HepG2 (cell line): ENCODE results near the gene KRTAP5-1. TPM values are rescaled to one million over a fixed set of nuclear protein-coding genes. Genes with fewer than 3 reads are reported as not detected.

Experiments
- ATF3 ChIP-seq: sonication (generic); formaldehyde crosslinking; IDR thresholded peaks from 2 replicates; pipeline ENCODE4 v1.4.0; 2020; ENCODE audit warnings: missing genetic modification reagents
- BHLHE40 ChIP-seq: IDR thresholded peaks from 2 replicates; pipeline ENCODE4 v1.6.1; 2011; ENCODE audit warnings: low read length, improper control_type of control experiment
- FOXO1 ChIP-seq: sonication (generic); formaldehyde crosslinking; IDR thresholded peaks from 2 replicates; pipeline ENCODE4 v1.4.0; 2020; ENCODE audit warnings: missing genetic modification reagents
- HNF4G ChIP-seq, 2 experiments: sonication (generic) in 1 of 2; formaldehyde crosslinking in 1 of 2; IDR thresholded peaks; 2 replicates each; pipeline versions ENCODE4 v1.4.0 to v1.6.1; 2011 to 2020; ENCODE audit warnings: borderline replicate concordance in 2 of 2, low read depth in 2 of 2, mild to moderate bottlenecking in 2 of 2, low read length in 1 of 2, missing genetic modification reagents in 1 of 2, moderate library complexity in 1 of 2
- MTERF4 ChIP-seq: sonication (generic); formaldehyde crosslinking; IDR thresholded peaks from 2 replicates; pipeline ENCODE4 v1.8.0; 2023; ENCODE audit warnings: mild to moderate bottlenecking, missing genetic modification reagents
- MYC ChIP-seq: sonication (generic); formaldehyde crosslinking; IDR thresholded peaks from 2 replicates; pipeline ENCODE4 v1.9.0; 2021; ENCODE audit warnings: missing genetic modification reagents, borderline replicate concordance
- PATZ1 ChIP-seq: sonication (generic); formaldehyde crosslinking; IDR thresholded peaks from 2 replicates; pipeline ENCODE4 v1.4.0; 2020; ENCODE audit warnings: missing genetic modification reagents
- PTBP1 ChIP-seq: fragments of 200-400 bp; formaldehyde crosslinking; IDR thresholded peaks from 2 replicates; pipeline ENCODE4 v1.6.1; 2018; ENCODE audit warnings: low read length, low read depth; ENCODE audit not compliant: poor library complexity, severe bottlenecking
- UBTF ChIP-seq: sonication (generic); formaldehyde crosslinking; IDR thresholded peaks from 2 replicates; pipeline ENCODE4 v1.4.0; 2020; ENCODE audit warnings: mild to moderate bottlenecking, missing genetic modification reagents
- ZBTB10 ChIP-seq: sonication (generic); formaldehyde crosslinking; IDR thresholded peaks from 2 replicates; pipeline ENCODE4 v1.4.0; 2020; ENCODE audit warnings: missing genetic modification reagents, borderline replicate concordance
- ZFP82 ChIP-seq: sonication (generic); formaldehyde crosslinking; IDR thresholded peaks from 2 replicates; pipeline ENCODE4 v1.5.1; 2020; ENCODE audit warnings: mild to moderate bottlenecking, missing genetic modification reagents, borderline replicate concordance
- ZFP90 ChIP-seq: sonication (generic); formaldehyde crosslinking; IDR thresholded peaks from 2 replicates; pipeline ENCODE4 v1.8.0; 2022; ENCODE audit warnings: missing genetic modification reagents, mild to moderate bottlenecking, inconsistent platforms, borderline replicate concordance
- ZNF331 ChIP-seq: sonication (generic); formaldehyde crosslinking; IDR thresholded peaks from 2 replicates; pipeline ENCODE4 v1.4.0; 2020; ENCODE audit warnings: missing genetic modification reagents
- ZNF574 ChIP-seq: sonication (generic); formaldehyde crosslinking; IDR thresholded peaks from 2 replicates; pipeline ENCODE4 v1.4.0; 2020; ENCODE audit warnings: missing genetic modification reagents
- ZNF777 ChIP-seq: sonication (generic); formaldehyde crosslinking; IDR thresholded peaks from 2 replicates; pipeline ENCODE4 v1.4.0; 2020; ENCODE audit warnings: missing genetic modification reagents
- polyA plus RNA-seq, 8 experiments: library from polyadenylated mRNA; depleted of rRNA in 3 of 8; stranded (reverse) in 7 of 8; unstranded in 1 of 8; fragments of >200 nt; fragmentation: Illumina TruSeq in 4 of 8; extraction: Trizol in 4 of 8; gene quantifications; 2 replicates each; pipeline versions ENCODE4 v1.2.1 to v1.2.3, GENCODE V29; 2011 to 2016; ENCODE audit warnings: low read depth in 4 of 8, missing spikeins in 1 of 8, mixed read lengths in 1 of 8; ENCODE audit not compliant: insufficient read depth in 1 of 8
- total RNA-seq, 5 experiments: library from RNA; depleted of rRNA; stranded (reverse); fragments of >200 nt; fragmentation: Illumina TruSeq; extraction: Trizol; gene quantifications; 2 replicates each; pipeline ENCODE4 v1.2.3, GENCODE V29; 2016; ENCODE audit warnings: low read depth in 1 of 5

KRTAP5-1 gene
- total and polyA plus RNA-seq, 2 of the 13 experiments (the other 11 are each of a cell fraction or from before 2014, with no cell fraction given): not detected

- no peak for TF ChIP-seq FOXO1 (CRISPR knock-in tag)
- 0 out of 2 replicates have a peak, but pooled peaks have one; percentile 55 for TF ChIP-seq MTERF4 (CRISPR knock-in tag)
- TF ChIP-seq PTBP1: peak; percentile 88
- peak; percentile 70 for TF ChIP-seq ATF3 (CRISPR knock-in tag)
- TF ChIP-seq BHLHE40: no peak
- no peak for TF ChIP-seq ZNF331
- no peak for TF ChIP-seq ZBTB10 (CRISPR knock-in tag)
- TF ChIP-seq UBTF (CRISPR knock-in tag): peak; percentile 35; the same call in 1 of the 2 replicates
- peak; percentile 76 for TF ChIP-seq PATZ1 (CRISPR knock-in tag)
- no peak for TF ChIP-seq ZNF574 (CRISPR knock-in tag)
- 0 out of 2 replicates have a peak, but pooled peaks have one; percentile 35 for TF ChIP-seq MYC (CRISPR knock-in tag)
- TF ChIP-seq HNF4G (IDR thresholded peaks at IDR 0.05; ENCODE audit: borderline replicate concordance, low read depth, low read length): peak; percentile 21; the same call in 1 of the 2 replicates
- TF ChIP-seq HNF4G (CRISPR knock-in tag; IDR thresholded peaks at IDR 0.05; ENCODE audit: borderline replicate concordance, low read depth): 0 out of 2 replicates have a peak, but pooled peaks have one; percentile 48
- TF ChIP-seq ZFP82 (CRISPR knock-in tag): 0 out of 2 replicates have a peak, but pooled peaks have one; percentile 63
- TF ChIP-seq ZNF777 (CRISPR knock-in tag): peak; percentile 91
- TF ChIP-seq ZFP90 (CRISPR knock-in tag): no peak
Observed at GRCh38 chr11:1572197-1573076, 12.6 kb downstream of the KRTAP5-1 start, which contains the start of gene DUSP8 (continued).
